ENCODE results near the gene EFCAB9. TPM values are rescaled to one million over a fixed set of nuclear protein-coding genes. Genes with fewer than 3 reads are reported as not detected.

The EFCAB9 gene
- total and polyA plus RNA-seq, 11 donors = not detected

- DNase-seq = no peak
- no peak for ATAC-seq
- peaks cover 0 to 41% (median 17%) of the 10 kb centered on the region in 12 donors for H3K9me3 ChIP-seq
- H3K4me1 ChIP-seq = peaks cover 0 to 12% (median 0%) of the 10 kb centered on the region in 12 donors
- H3K4me3 ChIP-seq = no peak overlapping the region
- no peaks in the 10 kb centered on the region for H3K27me3 ChIP-seq
- TF ChIP-seq CTCF (IDR thresholded peaks at IDR 0.05) (no peak), POLR2A (IDR thresholded peaks at IDR 0.05) (no peak)
- peaks cover 0 to 8% (median 0%) of the 10 kb centered on the region in 9 donors for H3K36me3 ChIP-seq
- WGBS, 4 donors = 67 to 77% (median 74%) methylated on average over 2 of the region's 2 CpGs
- intact Hi-C loops (cut with DNase I) = no loop called here
- no peak overlapping the region for H3K27ac ChIP-seq
Observed at GRCh38 chr5:172248637-172249036, 54.7 kb downstream of the EFCAB9 start.

- no peak for TF ChIP-seq POLR2A (IDR thresholded peaks at IDR 0.05)
- TF ChIP-seq CTCF (IDR thresholded peaks at IDR 0.05) = no peak
Observed at GRCh38 chr5:172251419-172251818, 57.4 kb downstream of the EFCAB9 start.

DNA sequence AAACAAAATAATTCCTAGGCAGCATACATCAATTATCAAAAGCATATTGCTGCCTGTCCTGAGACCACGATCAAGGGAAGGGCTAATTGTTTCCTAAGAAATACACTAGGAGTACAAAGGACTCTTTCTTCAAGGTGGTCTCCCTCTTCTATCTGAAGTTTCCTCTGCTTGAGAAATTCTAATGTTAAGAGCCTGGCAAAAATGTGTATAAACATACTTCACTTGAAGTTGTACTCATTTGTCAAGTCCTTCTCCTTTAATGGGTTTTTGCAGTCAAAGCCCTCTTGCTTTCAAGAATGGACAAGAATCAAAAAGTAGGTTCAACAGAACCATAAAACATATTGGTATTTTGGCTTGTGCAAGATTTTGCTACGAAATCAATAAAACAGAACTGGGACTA is 58.5 kb downstream of the EFCAB9 start:
- no peaks in the 10 kb centered on the region for H3K27me3 ChIP-seq
- intact Hi-C loops (cut with DNase I) = no loop called here
- no peaks in the 10 kb centered on the region for H3K4me1 ChIP-seq
- no peak overlapping the region for H3K4me3 ChIP-seq
- no peak overlapping the region for H3K27ac ChIP-seq
- H3K36me3 ChIP-seq = peaks cover 0 to 15% (median 4%) of the 10 kb centered on the region in 9 donors
- no peak for DNase-seq
- no peak for TF ChIP-seq POLR2A (IDR thresholded peaks at IDR 0.05)
- H3K9me3 ChIP-seq = peaks cover 0 to 41% (median 17%) of the 10 kb centered on the region in 12 donors
- ATAC-seq = no peak
- WGBS, 4 donors = 93 to 98% (median 95%) methylated on average over 2 of the region's 2 CpGs

More at GRCh38 chr5:172251419-172251818, 57.4 kb downstream of the EFCAB9 start:
- H3K27ac ChIP-seq = no peak overlapping the region
- 92 to 100% (median 95%) methylated on average over 1 of the region's 1 CpG for WGBS, 4 donors
- peaks cover 0 to 41% (median 17%) of the 10 kb centered on the region in 12 donors for H3K9me3 ChIP-seq
- no peak for ATAC-seq
- H3K36me3 ChIP-seq = peaks cover 0 to 15% (median 4%) of the 10 kb centered on the region in 9 donors
- intact Hi-C loops (cut with DNase I) = no loop called here
- H3K4me1 ChIP-seq = peaks cover 0 to under 1% (median 0%) of the 10 kb centered on the region in 12 donors
- DNase-seq = no peak
- no peaks in the 10 kb centered on the region for H3K27me3 ChIP-seq
- H3K4me3 ChIP-seq = no peak overlapping the region

Other genes starting within 250 kb of the EFCAB9 start
- gene FBXW11, start 187.5 kb upstream of the EFCAB9 start, total RNA-seq = 100 to 1,000 TPM in 2 of 9 donors, 10 to 100 TPM in 7; 63.2 to 110 (median 85.5) TPM
- gene FBXW11, start 187.5 kb upstream of the EFCAB9 start, polyA plus RNA-seq = 10 to 100 TPM in 1 of 2 donors, 1 to 10 TPM in 1; 7.8 to 50.5 TPM
- gene STK10, start 5.9 kb upstream of the EFCAB9 start, total RNA-seq = 10 to 100 TPM in 5 of 9 donors, 1 to 10 TPM in 4; 5.5 to 52.9 (median 10.3) TPM
- 10 to 100 TPM in 1 of 2 donors, 1 to 10 TPM in 1; 5.7 to 10.2 TPM for gene STK10, start 5.9 kb upstream of the EFCAB9 start, polyA plus RNA-seq
- 10 to 100 TPM in 3 of 9 donors, 1 to 10 TPM in 6; 9.1 to 13.3 (median 9.7) TPM for gene UBTD2, start 89.6 kb downstream of the EFCAB9 start, total RNA-seq
- gene UBTD2, start 89.6 kb downstream of the EFCAB9 start, polyA plus RNA-seq = 10 to 100 TPM in 1 of 2 donors, 1 to 10 TPM in 1; 5.0 to 11.6 TPM

All from heart left ventricle (tissue), 16 donors.